Smooth muscle cell (in vitro differentiated cells): Measurements from ENCODE around the gene FGD2. TPM values are rescaled to one million over a fixed set of nuclear protein-coding genes. Genes with fewer than 3 reads are reported as not detected.

ENCODE experiments used
- DNase-seq: peaks from one replicate; lab custom pipeline; 2025; ENCODE audit not compliant: unreplicated experiment; lab: John Stamatoyannopoulos, UW
- H2AFZ ChIP-seq: fragments of 200-600 bp; sonication (generic); 2 replicates; pipeline ENCODE4 v1.6.0; 2016; ENCODE audit warnings: antibody characterized with exemption, low read depth, mild to moderate bottlenecking
- H3F3A ChIP-seq: fragments of 200-600 bp; sonication (generic); 2 replicates; pipeline ENCODE4 v1.6.0; 2017; ENCODE audit warnings: antibody characterized with exemption, low read depth
- H3K27ac ChIP-seq: fragments of 200-600 bp; sonication (generic); 2 replicates; pipeline ENCODE4 v1.5.1; 2016; ENCODE audit warnings: low read depth, mild to moderate bottlenecking
- H3K27me3 ChIP-seq: fragments of 200-600 bp; sonication (generic); 2 replicates; pipeline ENCODE4 v1.6.1; 2016; ENCODE audit warnings: low read depth, mild to moderate bottlenecking
- H3K36me3 ChIP-seq: fragments of 200-600 bp; sonication (generic); 2 replicates; pipeline ENCODE4 v1.5.1; 2016; ENCODE audit warnings: low read depth
- H3K4me1 ChIP-seq: fragments of 200-600 bp; sonication (generic); 2 replicates; pipeline ENCODE4 v1.5.1; 2016; ENCODE audit warnings: low read depth
- H3K4me2 ChIP-seq: fragments of 200-600 bp; sonication (generic); 2 replicates; pipeline ENCODE4 v1.6.0; 2016; ENCODE audit warnings: mild to moderate bottlenecking
- H3K4me3 ChIP-seq: fragments of 200-600 bp; sonication (generic); 2 replicates; pipeline ENCODE4 v1.5.1; 2016; ENCODE audit warnings: mild to moderate bottlenecking
- H3K79me2 ChIP-seq: fragments of 200-600 bp; sonication (generic); 2 replicates; pipeline ENCODE4 v1.6.0; 2016; ENCODE audit warnings: low read depth, mild to moderate bottlenecking
- H3K9ac ChIP-seq: fragments of 200-600 bp; sonication (generic); 2 replicates; pipeline ENCODE4 v1.6.0; 2016; ENCODE audit warnings: low read depth
- H3K9me3 ChIP-seq: fragments of 200-600 bp; sonication (generic); replicated peaks from 2 replicates; pipeline ENCODE4 v1.5.1; 2016; ENCODE audit warnings: low read depth
- H4K20me1 ChIP-seq: fragments of 200-600 bp; sonication (generic); 2 replicates; pipeline ENCODE4 v1.6.0; 2016; ENCODE audit warnings: low read depth
- WGBS: methylation state at CpG from one replicate; pipeline ENCODE4 v1.1.7; 2016; ENCODE audit warnings: low lambda C conversion rate; 5-methylcytosine and 5-hydroxymethylcytosine counted together
- polyA plus RNA-seq: library from polyadenylated mRNA; unstranded; fragments of >200 nt; fragmentation: Nextera tagmentation; extraction: Ambion mirVana; gene quantifications from 2 replicates; pipeline ENCODE4 v1.2.1, GENCODE V29; 2016
- total RNA-seq: library from RNA; depleted of rRNA; stranded (reverse); fragments of >200 nt; gene quantifications from 2 replicates; pipeline ENCODE4 v1.2.3, GENCODE V29; 2014
- TF ChIP-seq, protein P1 (sequence below): fragments of 200-600 bp; sonication (generic); IDR thresholded peaks from 2 replicates; pipeline ENCODE4 v1.5.1; 2017; ENCODE audit warnings: borderline replicate concordance, mild to moderate bottlenecking, antibody characterized with exemption; ENCODE audit not compliant: insufficient read depth, poor library complexity, severe bottlenecking

Gene FGD2
- total and polyA plus RNA-seq, 2 experiments from 2014 or later, result not detected

DNA sequence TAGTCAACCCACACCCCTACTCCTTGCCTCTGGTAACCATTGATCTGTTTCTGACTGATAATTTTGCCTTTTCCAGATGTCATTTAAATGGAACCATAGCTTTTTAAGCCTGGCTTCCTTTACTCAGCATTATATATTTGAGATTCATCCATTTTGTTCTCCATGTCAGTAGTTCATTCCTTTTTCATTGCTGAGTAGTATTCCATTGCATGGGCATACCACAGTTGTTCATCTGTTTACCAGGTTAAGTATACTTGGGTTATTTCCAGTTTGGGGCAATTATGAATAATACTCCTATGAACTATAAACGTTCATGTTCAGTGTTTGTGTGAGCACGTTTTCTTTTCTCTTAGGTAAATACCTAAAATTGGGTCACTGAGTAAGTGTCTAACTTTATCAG, 25.1 kb downstream of the FGD2 start:
- 97% methylated on average over 2 of the region's 2 CpGs for whole genome bisulfite sequencing
- H4K20me1 ChIP-seq, result no peaks in the 10 kb centered on the region
- H3K4me3 ChIP-seq, result no peak overlapping the region
- no peak overlapping the region for H3K9ac ChIP-seq
- TF ChIP-seq, protein P1, sequence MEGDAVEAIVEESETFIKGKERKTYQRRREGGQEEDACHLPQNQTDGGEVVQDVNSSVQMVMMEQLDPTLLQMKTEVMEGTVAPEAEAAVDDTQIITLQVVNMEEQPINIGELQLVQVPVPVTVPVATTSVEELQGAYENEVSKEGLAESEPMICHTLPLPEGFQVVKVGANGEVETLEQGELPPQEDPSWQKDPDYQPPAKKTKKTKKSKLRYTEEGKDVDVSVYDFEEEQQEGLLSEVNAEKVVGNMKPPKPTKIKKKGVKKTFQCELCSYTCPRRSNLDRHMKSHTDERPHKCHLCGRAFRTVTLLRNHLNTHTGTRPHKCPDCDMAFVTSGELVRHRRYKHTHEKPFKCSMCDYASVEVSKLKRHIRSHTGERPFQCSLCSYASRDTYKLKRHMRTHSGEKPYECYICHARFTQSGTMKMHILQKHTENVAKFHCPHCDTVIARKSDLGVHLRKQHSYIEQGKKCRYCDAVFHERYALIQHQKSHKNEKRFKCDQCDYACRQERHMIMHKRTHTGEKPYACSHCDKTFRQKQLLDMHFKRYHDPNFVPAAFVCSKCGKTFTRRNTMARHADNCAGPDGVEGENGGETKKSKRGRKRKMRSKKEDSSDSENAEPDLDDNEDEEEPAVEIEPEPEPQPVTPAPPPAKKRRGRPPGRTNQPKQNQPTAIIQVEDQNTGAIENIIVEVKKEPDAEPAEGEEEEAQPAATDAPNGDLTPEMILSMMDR, result no peak
- H3F3A ChIP-seq, result no peaks in the 10 kb centered on the region
- H2AFZ ChIP-seq, result no peak overlapping the region
- no peak overlapping the region for H3K4me2 ChIP-seq
- H3K27ac ChIP-seq, result no peak overlapping the region
- no peaks in the 10 kb centered on the region for H3K36me3 ChIP-seq
- no peaks in the 10 kb centered on the region for H3K79me2 ChIP-seq
- no peak for DNase-seq
- no peaks in the 10 kb centered on the region for H3K27me3 ChIP-seq
- no peaks in the 10 kb centered on the region for H3K4me1 ChIP-seq
- no peaks in the 10 kb centered on the region for H3K9me3 ChIP-seq

DNA sequence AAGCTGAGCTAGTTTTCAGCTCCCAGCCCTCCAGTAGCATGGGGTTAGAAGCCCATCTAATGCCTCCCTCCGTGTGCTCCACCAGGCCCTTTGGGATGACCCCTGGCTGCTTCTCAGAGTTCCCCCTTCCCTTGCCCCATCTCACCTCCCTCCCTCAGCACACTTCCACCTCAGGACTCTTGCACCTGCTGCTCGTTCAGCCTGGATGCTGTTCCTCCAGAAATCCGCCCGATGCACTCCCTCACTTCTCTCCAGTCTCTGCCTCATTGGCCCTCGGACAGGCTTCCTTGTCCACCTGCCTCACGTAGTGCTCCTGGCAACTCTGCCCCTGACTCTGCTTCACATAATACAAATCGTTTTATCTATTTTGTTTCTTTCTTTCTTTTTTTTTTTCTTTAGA, 26.8 kb downstream of the FGD2 start:
- Histone ChIP-seq H3K4me1 (no peaks in the 10 kb centered on the region), H3F3A (no peaks in the 10 kb centered on the region), H4K20me1 (no peaks in the 10 kb centered on the region), H3K9me3 (no peaks in the 10 kb centered on the region), H3K27ac (no peak overlapping the region), H3K79me2 (no peaks in the 10 kb centered on the region), H3K27me3 (no peaks in the 10 kb centered on the region), H3K36me3 (no peaks in the 10 kb centered on the region), H3K4me2 (no peak overlapping the region), H3K9ac (no peak overlapping the region), H3K4me3 (no peak overlapping the region), H2AFZ (no peak overlapping the region)
- TF ChIP-seq, protein P1, result no peak
- WGBS, result 88% methylated on average over 7 of the region's 7 CpGs
- no peak for DNase-seq

DNA sequence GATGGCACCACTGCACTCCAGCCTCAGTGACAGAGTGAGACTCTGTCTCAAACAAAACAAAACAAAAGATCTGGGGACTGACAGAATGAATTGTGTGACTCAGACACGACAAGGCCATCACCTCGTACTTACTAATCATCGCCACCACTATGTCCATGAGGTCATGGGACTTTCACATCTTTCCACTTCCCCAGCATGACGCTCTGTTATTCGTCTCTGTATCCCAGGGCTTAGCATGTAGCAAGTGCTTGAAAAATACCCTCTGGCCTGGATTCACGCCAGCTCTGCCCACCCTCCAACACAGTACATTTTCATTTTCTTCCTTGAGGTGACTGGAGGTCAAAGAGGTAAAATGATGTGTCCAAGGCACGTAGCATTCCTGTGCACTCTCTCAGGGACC, 27.8 kb downstream of the FGD2 start:
- Histone ChIP-seq H3K79me2 (no peaks in the 10 kb centered on the region), H3K4me3 (no peak overlapping the region), H3K27ac (no peak overlapping the region), H4K20me1 (no peaks in the 10 kb centered on the region), H3K36me3 (no peaks in the 10 kb centered on the region), H3K4me2 (no peak overlapping the region), H3K4me1 (no peaks in the 10 kb centered on the region), H3F3A (no peaks in the 10 kb centered on the region), H3K27me3 (no peaks in the 10 kb centered on the region), H2AFZ (no peak overlapping the region), H3K9ac (no peak overlapping the region), H3K9me3 (no peaks in the 10 kb centered on the region)
- no peak for DNase-seq
- 60% methylated on average over 7 of the region's 7 CpGs for WGBS
- TF ChIP-seq, protein P1, result no peak
